GM21717 (cell line): ENCODE measurements around the gene MAMDC4.
"Not testable (repeated sequence)": the region's sequence is repeated elsewhere in the genome, so short reads cannot be mapped to it uniquely, and the experiment has no call there.

Source experiments
- ATAC-seq: cut with Tn5 transposase; IDR thresholded peaks from one replicate; pipeline ENCODE4 v1.9.1; 2021; ENCODE audit warnings: mild to moderate bottlenecking, moderate library complexity; ENCODE audit not compliant: unreplicated experiment

Gene MAMDC4

DNA sequence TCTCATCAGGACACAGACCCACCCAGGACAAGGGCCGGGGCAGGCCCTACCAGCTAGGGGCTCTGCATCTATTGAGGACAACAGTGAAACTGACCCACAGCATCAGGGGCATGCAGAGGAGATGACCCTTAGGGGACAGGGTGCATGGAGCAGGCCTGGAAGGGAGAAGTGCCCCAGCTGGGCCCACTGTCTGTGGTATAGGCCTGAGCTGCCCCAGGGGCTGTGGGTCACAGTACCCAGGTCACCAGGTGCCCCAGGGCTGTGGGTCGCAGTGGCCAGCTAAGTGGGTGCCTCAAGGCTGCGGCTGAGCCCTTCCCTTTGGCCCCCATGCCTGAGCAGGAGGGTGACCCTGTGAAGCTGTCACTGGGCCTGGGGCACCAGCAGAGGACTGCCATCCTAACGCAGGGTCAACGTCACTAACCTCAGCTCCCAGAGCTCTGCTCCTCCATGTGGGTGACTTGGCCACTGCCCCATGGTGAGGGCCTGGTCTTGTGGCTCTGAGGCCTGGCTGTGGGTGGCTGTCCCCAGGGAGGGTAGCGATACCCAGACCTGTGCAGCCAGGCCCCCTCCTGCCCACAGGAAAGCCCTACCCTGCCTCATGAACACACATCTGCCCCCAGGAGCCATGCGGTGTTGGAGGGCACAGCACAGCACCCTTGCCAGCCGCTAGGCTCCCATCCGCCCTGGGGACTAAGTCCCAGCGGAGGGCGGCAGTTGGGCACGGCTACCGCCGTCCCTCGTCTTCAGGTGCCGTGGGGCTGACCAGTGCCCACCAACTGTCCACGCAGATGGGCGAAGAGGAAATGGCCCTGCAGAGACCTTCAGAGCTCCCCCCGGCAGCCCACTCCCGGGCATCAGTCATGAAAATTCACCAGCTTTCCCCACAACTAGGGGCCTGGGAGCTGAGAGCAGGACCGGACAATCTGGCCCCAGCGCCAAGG is 9.1 kb downstream of the MAMDC4 start:
- ATAC-seq, result no peak

GRCh38 chr9:136861874-136862457 is 9.8 kb downstream of the MAMDC4 start:
- ATAC-seq, result no peak

DNA sequence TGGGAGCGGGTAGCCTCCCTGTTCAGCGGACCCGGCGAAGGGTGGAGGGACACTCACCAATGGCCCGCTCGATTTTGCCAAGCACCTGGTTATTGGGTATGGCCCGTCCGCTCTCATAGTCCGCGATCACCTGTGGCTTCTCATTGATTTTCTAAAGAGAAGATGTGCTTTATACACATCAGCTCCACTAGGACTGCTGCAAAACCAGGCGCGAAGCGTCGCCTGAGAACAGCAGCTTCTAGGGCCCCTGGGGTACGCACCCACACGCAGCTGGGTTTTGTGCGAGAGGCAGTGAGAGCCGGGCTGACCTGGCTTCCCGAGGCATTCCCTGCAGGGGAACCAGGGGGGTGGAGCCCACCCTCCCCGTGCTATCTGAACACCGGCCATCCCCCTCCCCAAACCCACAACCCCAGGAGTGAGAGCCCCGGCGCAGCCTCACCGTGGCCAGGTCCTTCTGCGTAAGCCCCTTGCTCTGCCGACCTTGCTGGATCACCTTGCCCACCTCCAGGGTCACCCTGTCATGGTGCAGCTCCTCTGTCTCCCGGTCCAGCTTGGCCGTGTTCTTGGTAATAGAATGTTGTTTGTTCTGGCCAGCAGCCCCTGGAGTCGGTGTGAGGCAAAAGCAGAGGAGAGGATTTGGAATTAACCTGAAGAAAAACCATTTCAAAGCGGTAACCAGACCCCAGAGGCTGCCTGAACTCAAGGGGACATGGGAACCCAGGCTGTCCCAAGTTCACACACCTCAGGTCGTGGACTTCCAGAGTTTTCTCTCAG is 10.9 kb downstream of the MAMDC4 start:
- ATAC-seq, result no peak

DNA sequence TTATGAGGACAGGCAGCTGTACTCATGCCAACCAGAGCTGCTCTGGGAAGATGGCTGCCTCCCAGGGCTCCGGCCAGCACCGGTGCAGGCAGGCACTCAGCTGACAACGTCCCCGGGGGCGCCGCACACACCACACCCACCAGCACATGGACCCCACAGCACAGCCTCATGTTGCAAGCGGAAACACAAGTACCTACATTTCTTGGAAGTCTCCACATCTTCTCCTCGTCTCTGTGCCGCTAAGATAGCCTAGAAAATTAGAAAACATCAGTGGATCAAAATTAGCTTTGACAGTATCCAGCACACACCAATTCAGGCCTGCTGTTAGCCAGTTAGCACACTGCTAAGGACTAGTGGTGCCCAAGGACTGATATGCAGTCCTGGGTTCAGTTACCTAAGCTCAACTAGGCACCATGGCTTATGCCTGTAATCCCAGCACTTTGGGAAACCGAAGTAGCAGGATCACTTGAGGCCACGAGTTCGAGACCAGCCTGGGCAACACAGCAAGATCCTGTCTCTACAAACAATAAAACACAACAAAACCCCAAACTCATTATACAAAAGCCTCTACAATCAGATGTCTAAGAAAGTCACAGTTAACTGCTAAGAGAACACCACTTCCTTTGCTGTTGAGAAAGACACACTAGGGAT is 11.6 kb downstream of the MAMDC4 start:
- ATAC-seq, result no peak

DNA sequence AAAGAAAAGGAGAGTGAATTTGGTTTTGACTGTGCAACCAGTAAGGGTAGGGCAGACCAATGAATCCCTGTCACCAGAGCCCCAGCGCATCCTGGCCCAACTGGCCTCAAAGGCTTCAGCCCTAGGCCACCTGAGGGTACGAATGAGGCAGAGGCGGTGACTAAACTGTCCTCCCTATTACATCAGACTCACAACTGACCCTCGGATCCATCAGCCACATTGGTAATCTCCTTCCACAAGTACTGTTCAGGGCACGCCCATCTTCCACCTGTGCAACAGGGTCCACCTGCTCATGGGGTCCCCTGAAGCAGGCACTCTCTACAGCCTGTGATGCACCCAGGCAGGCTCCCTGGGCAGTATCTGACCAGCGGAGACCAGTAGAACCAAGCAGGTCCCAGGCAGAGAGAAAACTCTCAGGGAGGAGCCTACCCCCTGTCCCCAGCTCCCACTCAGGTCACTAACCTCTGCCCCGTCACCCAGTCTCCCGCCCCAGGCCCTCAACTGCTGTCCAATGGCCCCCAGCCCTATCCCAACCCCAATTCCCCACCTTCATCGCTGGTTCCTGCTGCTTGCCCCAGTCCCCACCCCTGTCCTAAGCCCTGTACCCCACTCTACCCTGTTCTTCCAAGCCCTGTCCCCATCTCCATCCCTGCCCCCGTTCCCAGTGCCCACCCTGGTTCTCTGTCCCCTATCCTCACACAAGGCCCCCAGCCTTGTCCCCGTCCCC is 13.1 kb downstream of the MAMDC4 start:
- no peak for ATAC-seq

- no peak for ATAC-seq
These were observed 13.6 kb downstream of the MAMDC4 start for GRCh38 chr9:136865768-136866103.

GRCh38 chr9:136866898-136867421 is 14.8 kb downstream of the MAMDC4 start:
- not testable (repeated sequence) for ATAC-seq

GRCh38 chr9:136867480-136867879 is 15.3 kb downstream of the MAMDC4 start:
- no peak for ATAC-seq

DNA sequence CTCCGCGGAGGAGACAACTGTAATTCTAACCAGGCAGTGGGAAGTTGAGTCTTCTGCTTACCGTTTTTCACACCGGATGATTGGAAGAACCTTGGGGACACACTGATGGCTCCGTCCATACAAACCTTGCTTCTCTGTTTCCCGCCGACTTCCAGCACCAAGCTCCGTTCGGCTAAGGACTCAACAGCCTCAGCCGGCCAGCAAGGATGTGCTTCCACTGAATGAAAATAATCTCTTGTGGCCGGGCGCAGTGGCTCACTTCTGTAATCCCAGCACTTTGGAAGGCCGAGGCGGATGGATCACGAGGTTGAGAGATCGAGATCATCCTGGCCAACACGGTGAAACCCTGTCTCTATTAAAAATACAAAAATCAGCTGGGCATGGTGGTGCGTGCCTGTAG is 15.8 kb downstream of the MAMDC4 start:
- ATAC-seq, result no peak

DNA sequence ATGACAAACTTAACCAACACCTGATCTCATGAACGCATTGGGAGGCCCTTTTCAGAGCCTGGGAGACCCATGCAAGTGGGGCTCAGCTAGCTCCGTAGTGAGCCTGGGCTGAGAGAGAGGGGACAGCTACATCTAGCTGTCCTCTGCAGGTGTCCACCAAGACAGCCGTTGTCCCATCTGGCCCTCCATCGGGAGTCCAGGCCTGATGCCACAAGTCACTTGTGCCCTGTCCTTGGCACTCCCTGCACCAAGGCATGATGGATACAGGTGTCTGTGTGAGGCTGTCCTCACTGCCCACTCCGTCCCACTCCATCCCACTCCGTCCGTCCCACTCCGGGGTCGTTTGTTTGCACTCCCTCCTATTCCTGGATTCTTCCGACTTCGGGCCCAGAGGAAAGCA is 16.5 kb downstream of the MAMDC4 start:
- no peak for ATAC-seq

GRCh38 chr9:136869611-136870010 is 17.5 kb downstream of the MAMDC4 start:
- not testable (repeated sequence) for ATAC-seq

- ATAC-seq, result no peak
These were observed 23.0 kb downstream of the MAMDC4 start for GRCh38 chr9:136875155-136875554.

DNA sequence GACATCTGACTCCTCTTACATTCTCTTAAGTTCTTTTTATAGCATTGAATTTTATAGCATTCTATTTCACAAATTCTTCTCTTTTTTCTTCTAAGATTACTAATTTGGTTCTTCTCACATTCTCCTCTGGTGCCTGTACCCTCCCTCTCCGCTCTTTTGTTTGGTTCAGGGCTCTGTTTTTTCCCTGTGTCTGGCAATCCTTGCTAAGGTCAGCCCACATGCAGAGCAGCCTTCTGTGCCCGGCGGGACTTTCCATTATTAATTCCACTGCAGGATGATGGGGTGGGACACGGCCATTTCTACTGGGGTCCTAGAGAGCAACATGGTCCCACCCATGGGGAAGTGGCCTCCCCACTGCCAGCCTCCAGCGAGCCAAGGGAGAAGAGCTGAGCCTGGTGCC is 24.3 kb downstream of the MAMDC4 start:
- no peak for ATAC-seq

GRCh38 chr9:136880651-136881050 is 28.5 kb downstream of the MAMDC4 start:
- ATAC-seq, result no peak

DNA sequence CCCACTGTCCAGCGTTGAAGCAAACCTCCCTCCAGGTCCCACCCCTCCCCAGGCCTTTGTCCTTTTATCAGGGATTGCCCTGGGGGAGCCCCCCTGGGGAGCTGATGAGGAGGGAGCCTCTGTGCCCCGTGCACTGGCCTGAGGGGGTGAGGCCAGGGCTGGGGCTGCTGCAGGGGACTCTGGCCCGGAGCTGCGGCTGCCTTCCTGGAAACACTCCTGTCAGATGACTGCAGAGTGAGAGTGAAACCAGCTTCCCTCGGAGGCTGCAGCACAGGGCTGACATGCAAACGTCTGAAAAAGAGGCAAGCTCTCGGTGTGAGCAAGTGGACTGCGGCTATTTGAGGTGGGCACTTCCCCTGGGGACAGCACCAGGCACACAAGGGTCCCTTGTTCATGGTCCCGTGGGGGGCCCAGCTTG is 29.6 kb downstream of the MAMDC4 start:
- no peak for ATAC-seq

DNA sequence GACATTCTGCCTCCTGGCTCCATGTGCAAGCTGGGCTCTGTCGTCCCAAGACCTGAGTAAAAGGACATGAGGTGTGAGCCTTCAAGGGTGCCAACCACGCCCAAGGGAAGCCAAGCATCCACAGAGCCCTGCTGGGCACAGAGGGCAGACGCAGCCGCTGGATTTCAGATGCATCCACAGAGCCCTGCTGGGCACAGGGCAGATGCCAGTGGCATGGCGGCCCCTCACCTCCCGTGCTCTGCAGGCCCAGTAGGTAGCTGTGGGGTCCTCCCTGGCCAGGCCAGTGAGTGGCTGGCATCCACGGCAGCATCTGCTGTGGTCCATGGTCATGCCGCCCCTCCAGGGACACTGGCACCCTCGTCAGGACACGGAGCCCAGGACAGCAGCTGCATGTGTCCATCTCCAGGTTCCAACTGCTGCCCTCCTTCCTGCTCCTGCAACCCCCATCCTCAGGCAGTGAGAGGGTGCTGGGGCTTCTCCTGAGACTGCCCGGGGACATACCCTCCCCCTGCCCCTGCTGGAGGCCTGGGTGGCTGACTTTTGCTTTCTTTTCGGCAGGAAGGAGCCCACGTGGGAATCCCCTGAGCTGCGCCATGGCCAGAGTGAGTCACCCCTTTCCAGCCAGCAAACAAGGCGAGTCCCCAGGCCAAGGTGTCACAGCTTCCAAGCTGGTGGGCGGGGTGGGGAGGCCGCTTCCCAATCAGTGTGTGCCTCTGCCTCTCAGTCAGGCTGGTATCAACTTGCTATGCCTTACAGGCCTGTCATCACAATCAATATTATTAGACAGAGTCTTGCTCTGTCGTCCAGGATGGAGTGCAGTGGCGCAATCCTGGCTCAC is 30.2 kb downstream of the MAMDC4 start:
- ATAC-seq, result peak; percentile 35

DNA sequence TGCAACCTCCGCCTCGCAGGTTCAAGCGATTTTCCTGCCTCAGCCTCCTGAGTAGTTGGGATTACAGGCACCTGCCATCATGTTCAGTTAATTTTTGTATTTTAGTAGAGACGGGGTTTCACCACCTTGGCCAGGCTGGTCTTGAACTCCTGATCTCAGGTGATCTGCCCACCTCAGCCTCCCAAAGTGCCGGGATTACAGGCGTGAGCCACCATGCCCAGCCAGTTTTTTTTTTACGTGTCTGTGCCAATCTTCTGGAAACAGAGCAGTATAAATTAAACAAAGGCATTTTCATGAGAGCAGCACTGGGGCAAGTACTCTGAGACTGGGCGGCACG is 30.8 kb downstream of the MAMDC4 start:
- ATAC-seq, result not testable (repeated sequence)

- ATAC-seq, result not testable (repeated sequence)
These were observed 31.5 kb downstream of the MAMDC4 start for GRCh38 chr9:136883670-136884069.

DNA sequence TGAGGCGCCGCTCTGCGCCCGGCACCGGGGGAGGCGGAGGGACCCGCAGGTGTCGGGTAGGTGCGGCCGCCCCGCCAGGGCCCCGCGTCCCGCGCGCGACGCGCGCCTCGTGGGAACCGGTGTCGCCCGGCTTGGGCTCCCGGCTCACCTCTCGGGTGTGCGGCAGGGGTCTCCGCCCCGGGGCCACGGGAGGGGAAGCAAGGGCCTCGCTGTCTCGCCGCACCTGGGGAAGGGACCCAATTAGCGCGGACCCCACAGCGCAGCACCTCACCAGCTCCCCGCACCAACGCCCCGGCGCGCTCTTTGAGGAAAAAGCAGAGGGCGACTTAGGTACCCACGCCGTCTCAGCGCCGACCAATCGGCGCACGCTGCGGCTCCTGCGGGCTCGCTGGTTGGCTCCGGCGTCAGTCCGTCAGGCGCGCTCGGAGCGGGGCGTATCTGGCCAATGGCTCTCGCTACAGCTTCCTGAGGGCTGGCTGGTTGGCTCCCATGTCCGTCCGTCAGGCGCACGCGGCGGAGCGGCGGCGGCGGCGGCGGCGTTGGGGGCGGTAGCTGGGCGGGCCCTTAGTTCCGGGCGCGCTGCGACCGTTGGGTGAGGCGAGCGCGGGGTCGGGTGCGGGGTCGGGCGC is 33.9 kb downstream of the MAMDC4 start, which contains the start of gene TRAF2:
Gene TRAF2 (plus strand): TSS at position 567 of the 629 bp plus-strand sequence. CDS start 12,225 bp downstream, outside the sequence.
- ATAC-seq, result peak; percentile 66
